Stimulated activated CD4-positive, alpha-beta T cell treated with anti-CD3 and anti-CD28 coated beads, Interleukin-15, amount 100 ng/mL, for 48 hours (primary cell): ENCODE measurements around the gene PSMB7.

Experiments used
- DNase-seq, 2 donors: peaks; one replicate each; pipeline ENCODE4 v3.0.0-alpha.2; 2020; ENCODE audit warnings: low read depth in 2 of 2

Gene PSMB7

DNA sequence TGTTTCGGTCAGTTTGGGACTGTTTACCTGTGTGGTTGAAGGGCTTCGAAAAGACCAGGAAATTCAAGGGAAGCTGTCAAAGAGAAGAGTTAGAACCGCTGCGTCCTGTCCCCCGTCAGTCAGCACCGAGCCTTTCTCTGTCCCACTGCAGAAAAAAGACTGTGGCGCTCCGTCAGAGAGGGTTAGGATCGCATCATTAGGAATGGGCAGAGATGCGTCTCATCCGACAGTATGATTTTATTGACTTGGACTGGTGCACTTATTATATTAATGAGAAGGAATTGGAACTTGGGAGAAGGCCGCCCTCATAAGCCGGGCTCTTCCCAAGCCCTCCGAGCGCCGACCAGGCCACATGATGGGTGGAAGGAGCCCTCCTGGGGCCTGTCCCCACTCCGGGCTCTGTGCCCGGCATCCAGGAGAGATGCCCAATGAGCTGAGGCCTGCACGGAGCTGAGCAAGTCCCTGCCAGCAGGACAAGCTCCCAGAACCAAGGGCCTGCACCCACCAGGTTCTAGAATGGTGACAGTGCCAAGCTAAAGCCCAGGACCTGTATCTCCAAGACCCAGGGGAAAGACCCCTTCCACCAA is 85.9 kb downstream of the PSMB7 start:
- no peak for DNase-seq

DNA sequence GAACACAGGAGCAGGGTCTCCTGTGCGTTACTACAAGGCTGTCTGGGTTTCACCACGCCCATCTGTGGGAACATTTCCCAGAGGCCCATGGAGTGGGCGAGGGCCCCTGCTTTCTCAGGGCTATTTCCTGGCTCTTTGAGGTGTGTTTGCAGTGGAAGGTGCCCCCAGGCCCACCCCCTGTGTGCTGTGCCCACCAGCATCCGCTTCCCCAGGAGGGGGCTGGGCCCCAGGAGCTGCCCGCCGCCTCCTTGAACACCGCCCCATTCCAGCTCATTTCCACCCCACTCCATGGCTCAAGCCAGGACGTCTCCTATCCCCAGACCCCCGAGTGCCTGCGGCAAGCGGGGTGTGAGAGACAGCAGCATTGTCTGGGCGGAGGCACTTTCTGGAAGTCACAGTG is 87.0 kb downstream of the PSMB7 start:
- no peak for DNase-seq

DNA sequence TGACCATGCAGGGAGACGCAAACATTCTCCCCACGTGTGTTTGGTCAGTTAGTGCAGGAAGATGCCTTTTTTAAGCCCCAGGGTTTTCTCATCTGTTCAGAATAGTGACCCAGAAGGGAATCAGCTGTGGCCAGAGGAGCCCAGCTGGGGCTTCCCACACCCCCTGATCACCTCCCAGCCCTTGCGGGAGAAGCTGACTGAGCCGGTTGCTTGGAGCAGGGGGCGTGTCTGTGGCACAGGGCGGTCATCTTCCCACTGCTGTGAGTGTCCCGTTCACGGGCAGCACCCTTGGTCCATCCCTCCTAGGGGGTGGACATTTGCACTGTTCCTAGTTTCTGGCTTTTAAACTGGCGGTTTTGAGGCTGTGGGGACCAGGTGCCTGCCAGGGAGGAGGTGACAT is 87.8 kb downstream of the PSMB7 start:
- no peak for DNase-seq

DNA sequence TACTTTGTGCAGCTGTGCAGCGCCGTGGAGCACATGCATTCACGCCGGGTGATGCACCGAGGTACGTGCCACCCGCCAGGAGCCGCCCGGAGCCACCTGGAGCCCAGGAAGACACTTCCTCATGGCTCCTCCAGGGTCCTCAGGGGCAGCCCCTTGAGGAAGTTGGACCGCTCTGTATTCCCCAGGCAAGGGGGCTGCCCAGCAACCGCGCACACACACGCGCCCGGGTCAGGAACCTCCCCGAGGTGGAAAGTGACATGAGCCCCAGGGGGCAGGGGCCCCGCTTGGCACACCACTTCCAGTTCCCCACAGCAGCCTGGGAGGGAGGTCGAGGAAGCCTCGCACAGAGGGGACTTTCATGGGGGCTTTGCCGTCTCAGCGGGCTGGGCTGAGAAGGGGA is 88.9 kb downstream of the PSMB7 start:
- no peak for DNase-seq

GRCh38 chr9:124325816-124326215 is 89.4 kb downstream of the PSMB7 start:
- no peak for DNase-seq

DNA sequence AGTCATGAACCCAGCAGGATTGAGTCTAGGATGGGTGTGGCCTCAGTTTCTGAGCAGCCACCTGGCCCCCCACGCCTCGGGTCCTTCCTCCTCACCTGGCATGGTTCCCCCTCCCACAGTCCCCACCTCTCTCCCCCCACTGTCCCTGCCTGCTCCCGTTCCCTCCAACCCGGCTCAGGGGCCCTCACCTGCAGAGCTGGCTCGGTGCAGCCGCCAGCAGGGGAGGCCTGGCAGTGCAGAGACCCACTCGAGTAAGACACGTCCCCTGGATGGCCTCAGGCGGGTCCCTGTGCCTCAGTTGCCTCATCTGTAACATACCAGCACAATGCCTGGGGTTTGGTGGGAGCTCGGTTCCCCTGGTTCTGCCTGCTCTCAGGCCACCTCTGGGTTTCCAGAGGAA is 91.3 kb downstream of the PSMB7 start:
- no peak for DNase-seq

GRCh38 chr9:124322618-124323432 is 92.4 kb downstream of the PSMB7 start:
- DNase-seq, result no peak

GRCh38 chr9:124321935-124322334 is 93.3 kb downstream of the PSMB7 start:
- DNase-seq, result no peak

DNA sequence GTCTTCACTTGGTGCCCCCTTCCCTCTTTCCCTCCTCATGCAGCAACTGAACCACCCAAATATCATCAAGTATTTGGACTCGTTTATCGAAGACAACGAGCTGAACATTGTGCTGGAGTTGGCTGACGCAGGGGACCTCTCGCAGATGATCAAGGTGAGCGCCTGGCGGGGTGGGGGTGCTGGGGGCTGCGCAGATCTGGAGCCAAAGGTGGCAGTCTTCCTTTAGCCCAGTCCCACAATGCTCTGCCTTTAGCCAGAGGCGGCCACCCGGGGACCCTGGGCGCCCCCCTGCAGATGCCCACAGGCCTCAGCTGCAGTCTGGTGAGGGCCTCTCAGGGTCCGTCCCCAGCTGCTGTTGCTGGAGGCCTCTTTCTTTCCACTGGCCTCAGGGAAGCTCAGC is 93.8 kb downstream of the PSMB7 start:
- DNase-seq, result no peak

GRCh38 chr9:124320062-124320973 is 94.9 kb downstream of the PSMB7 start:
- peak in 1 of 2 donors; percentile 36 for DNase-seq

- no peak for DNase-seq
Observed at GRCh38 chr9:124315882-124316281, 99.4 kb downstream of the PSMB7 start.

- DNase-seq, result no peak
Observed at GRCh38 chr9:124313940-124314339, 101.3 kb downstream of the PSMB7 start.

- no peak for DNase-seq
Observed at GRCh38 chr9:124312290-124313265, 102.7 kb downstream of the PSMB7 start.

DNA sequence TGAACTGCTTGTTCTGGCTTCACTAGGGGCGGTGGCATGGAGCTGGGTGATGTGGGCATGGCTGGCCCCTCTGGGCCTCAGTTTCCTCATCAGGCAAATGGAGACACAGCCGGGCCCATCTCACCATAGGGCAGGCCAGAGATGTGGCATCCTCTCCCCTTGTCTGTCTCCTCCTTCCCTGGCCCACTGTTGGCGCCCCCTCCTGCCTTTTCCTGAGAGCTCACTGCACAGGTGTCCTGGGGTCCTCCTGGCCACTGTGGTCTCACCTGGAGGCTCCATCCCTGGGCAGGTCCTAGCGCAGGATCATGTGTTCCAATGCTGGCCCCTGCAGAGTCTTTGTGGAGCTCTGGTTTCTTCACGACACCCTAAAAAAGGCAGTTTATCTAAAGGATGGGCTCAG is 104.0 kb downstream of the PSMB7 start:
- no peak for DNase-seq

GRCh38 chr9:124309667-124310084 is 105.6 kb downstream of the PSMB7 start:
- DNase-seq, result no peak

GRCh38 chr9:124308606-124309491 is 106.4 kb downstream of the PSMB7 start:
- DNase-seq, result no peak

DNA sequence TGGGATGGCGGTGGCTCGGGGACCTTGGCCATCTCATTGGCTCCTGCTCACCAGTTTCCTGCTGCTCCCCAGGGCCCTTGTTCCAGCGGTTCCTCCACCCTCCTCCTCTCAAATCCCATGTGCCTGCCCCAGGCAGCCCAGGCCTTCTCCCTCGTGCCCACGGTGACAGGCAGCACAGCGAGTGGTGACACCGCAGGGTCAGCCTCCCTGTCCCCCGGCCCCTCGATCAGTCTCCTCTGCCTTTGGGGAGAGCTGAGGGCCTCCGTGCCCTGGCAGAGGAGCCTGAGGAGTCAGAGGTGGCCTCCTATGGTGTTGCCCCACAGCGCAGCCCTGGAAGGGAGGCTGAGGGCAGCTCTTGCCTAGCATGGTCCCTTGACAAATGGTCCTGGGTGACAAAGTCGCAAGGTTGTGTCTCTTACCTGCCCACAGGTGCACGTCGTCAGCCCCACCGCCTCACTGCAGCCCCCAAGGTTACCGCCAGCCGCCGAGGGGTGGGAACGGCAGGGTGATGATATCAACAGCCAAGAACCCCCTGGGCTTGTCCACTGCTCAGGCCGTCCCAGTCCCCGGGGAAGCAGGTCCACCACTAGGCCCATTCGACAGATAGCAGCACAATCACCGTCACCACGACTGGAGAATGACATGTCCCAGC is 107.7 kb downstream of the PSMB7 start:
- DNase-seq, result no peak

DNA sequence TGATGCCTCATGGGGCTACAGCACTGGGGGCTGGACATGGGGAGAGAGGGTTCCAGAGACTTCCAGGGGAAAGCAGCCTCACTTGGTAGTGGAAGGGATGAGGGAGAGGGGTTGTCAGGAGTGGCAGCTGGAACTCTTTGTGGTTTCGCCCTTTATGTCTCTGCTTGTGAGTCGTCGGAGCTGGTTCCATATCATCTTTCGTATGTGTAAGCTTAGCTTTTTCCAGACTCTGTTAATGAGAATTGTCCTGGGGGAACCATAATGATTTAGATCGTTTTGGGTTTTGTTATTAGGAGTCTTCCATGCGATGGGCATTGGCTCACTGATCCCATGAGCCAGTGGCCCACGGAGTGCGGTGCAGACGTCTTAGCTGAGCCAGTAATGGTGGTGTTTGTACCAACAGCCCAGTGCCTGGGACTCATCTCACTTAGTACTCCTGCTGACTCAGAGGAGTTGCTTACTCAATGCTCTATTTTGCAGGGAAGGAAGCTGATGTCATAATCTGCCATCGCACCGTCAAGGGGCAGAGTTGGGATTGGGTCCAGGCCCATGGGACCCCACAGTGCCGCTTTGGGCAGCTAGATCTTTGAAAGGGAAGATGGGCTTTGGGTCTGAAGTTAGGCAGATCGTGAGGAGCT is 109.0 kb downstream of the PSMB7 start:
- DNase-seq, result no peak

- DNase-seq, result no peak
Observed at GRCh38 chr9:124304285-124304684, 111.0 kb downstream of the PSMB7 start.
